ENCODE data around the gene P2RX7.
"Not testable (repeated sequence)": the region's sequence is repeated elsewhere in the genome, so short reads cannot be mapped to it uniquely, and the experiment has no call there.

Gene P2RX7

DNA sequence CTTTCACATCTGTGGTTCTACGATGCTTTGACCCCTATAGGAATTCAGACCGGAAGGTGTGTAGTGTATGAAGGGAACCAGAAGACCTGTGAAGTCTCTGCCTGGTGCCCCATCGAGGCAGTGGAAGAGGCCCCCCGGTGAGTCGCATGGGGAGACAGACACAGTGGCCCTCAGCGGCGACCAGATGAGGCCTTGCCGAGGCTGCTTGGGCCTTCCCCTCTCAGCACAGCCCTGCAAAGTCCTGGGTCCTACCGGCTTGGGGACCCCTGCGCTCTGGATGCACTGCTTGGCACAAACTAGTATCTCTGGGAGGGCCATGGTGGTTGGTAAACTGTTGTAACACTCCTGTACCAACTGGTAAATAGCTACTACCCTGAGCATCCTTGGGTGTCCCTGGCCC, 29.7 kb downstream of the P2RX7 start:
- no peaks in the 10 kb centered on the region for H3K27me3 ChIP-seq (ENCODE audit: control insufficient read depth, insufficient read depth, low read length)
- TF ChIP-seq, protein P1, sequence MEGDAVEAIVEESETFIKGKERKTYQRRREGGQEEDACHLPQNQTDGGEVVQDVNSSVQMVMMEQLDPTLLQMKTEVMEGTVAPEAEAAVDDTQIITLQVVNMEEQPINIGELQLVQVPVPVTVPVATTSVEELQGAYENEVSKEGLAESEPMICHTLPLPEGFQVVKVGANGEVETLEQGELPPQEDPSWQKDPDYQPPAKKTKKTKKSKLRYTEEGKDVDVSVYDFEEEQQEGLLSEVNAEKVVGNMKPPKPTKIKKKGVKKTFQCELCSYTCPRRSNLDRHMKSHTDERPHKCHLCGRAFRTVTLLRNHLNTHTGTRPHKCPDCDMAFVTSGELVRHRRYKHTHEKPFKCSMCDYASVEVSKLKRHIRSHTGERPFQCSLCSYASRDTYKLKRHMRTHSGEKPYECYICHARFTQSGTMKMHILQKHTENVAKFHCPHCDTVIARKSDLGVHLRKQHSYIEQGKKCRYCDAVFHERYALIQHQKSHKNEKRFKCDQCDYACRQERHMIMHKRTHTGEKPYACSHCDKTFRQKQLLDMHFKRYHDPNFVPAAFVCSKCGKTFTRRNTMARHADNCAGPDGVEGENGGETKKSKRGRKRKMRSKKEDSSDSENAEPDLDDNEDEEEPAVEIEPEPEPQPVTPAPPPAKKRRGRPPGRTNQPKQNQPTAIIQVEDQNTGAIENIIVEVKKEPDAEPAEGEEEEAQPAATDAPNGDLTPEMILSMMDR (IDR thresholded peaks at IDR 0.05): no peak
- H3K36me3 ChIP-seq (ENCODE audit: control insufficient read depth, insufficient read depth, low read length): no peaks in the 10 kb centered on the region
- no peak overlapping the region for H3K27ac ChIP-seq
- H3K9ac ChIP-seq: no peak overlapping the region
- H3K4me3 ChIP-seq (ENCODE audit: low read depth, low read length): no peak overlapping the region
- H3K4me2 ChIP-seq (ENCODE audit: low read length): no peak overlapping the region
- H2AFZ ChIP-seq: no peak overlapping the region
- H3K4me1 ChIP-seq: no peaks in the 10 kb centered on the region
- no peaks in the 10 kb centered on the region for H3K79me2 ChIP-seq
- H3K9me3 ChIP-seq (ENCODE audit: control insufficient read depth, low read length): no peaks in the 10 kb centered on the region

DNA sequence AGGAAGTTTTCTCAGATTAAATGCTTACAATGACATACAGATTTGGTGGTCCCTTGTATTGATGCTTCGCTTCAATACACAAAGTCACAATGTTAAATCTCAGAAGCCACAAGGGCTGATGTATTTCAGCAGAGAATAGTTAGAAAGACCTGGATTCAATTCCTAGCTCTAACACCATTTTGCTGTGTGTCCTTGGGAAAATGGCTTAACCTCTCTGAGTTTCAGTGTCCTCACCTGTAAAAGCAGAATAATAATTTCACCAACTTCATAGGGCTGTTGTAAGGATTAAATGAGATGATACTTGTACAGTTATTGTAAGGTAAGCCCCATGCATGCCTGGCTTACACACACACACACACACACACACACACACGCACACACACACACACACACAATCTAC, 30.3 kb downstream of the P2RX7 start:
- Histone ChIP-seq H3K4me2 (ENCODE audit: low read length) (no peak overlapping the region), H3K9ac (no peak overlapping the region), H3K79me2 (no peaks in the 10 kb centered on the region), H3K27ac (no peak overlapping the region), H3K36me3 (ENCODE audit: control insufficient read depth, insufficient read depth, low read length) (no peaks in the 10 kb centered on the region), H3K9me3 (ENCODE audit: control insufficient read depth, low read length) (no peaks in the 10 kb centered on the region), H3K27me3 (ENCODE audit: control insufficient read depth, insufficient read depth, low read length) (no peaks in the 10 kb centered on the region), H3K4me1 (no peaks in the 10 kb centered on the region), H3K4me3 (ENCODE audit: low read depth, low read length) (no peak overlapping the region), H2AFZ (no peak overlapping the region)
- TF ChIP-seq, protein P1 (IDR thresholded peaks at IDR 0.05): no peak

DNA sequence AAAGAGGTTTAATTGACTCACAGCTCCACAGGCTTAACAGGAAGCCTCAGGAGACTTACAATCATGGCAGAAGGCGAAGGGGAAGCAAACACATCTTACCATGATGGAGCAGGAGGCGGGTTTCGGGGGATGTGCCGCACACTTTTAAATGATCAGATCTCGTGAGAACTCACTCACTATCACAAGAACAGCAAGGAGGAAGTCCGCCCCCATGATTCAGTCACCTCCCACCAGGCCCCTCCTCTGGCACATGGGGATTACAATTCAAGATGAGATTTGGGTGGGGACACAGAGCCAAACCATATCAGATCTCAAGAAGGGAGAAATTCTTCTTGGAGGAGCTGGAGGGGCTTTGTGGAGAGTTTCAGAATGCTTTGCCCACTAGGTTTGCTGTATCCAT, 32.2 kb downstream of the P2RX7 start:
- not testable (repeated sequence) for H3K9me3 ChIP-seq (ENCODE audit: control insufficient read depth, low read length); H3K36me3 ChIP-seq (ENCODE audit: control insufficient read depth, insufficient read depth, low read length); H2AFZ ChIP-seq; H3K4me1 ChIP-seq; H3K27me3 ChIP-seq (ENCODE audit: control insufficient read depth, insufficient read depth, low read length); H3K4me3 ChIP-seq (ENCODE audit: low read depth, low read length); H3K27ac ChIP-seq; H3K4me2 ChIP-seq (ENCODE audit: low read length); H3K9ac ChIP-seq; H3K79me2 ChIP-seq

GRCh38 chr12:121165316-121165715, 32.6 kb downstream of the P2RX7 start:
- Histone ChIP-seq H3K27ac (no peak overlapping the region), H2AFZ (no peak overlapping the region), H3K4me3 (ENCODE audit: low read depth, low read length) (no peak overlapping the region), H3K4me2 (ENCODE audit: low read length) (no peak overlapping the region), H3K9ac (no peak overlapping the region), H3K27me3 (ENCODE audit: control insufficient read depth, insufficient read depth, low read length) (no peaks in the 10 kb centered on the region), H3K9me3 (ENCODE audit: control insufficient read depth, low read length) (no peaks in the 10 kb centered on the region), H3K79me2 (no peaks in the 10 kb centered on the region), H3K4me1 (no peaks in the 10 kb centered on the region), H3K36me3 (ENCODE audit: control insufficient read depth, insufficient read depth, low read length) (no peaks in the 10 kb centered on the region)
- TF ChIP-seq, protein P1 (IDR thresholded peaks at IDR 0.05): no peak

- no peaks in the 10 kb centered on the region for H3K27me3 ChIP-seq (ENCODE audit: control insufficient read depth, insufficient read depth, low read length)
- no peaks in the 10 kb centered on the region for H3K36me3 ChIP-seq (ENCODE audit: control insufficient read depth, insufficient read depth, low read length)
- H2AFZ ChIP-seq: no peak overlapping the region
- H3K9me3 ChIP-seq (ENCODE audit: control insufficient read depth, low read length): no peaks in the 10 kb centered on the region
- no peak overlapping the region for H3K9ac ChIP-seq
- TF ChIP-seq, protein P1 (IDR thresholded peaks at IDR 0.05): no peak
- H3K4me1 ChIP-seq: no peaks in the 10 kb centered on the region
- no peak overlapping the region for H3K4me3 ChIP-seq (ENCODE audit: low read depth, low read length)
- H3K79me2 ChIP-seq: no peaks in the 10 kb centered on the region
- H3K4me2 ChIP-seq (ENCODE audit: low read length): no peak overlapping the region
- no peak overlapping the region for H3K27ac ChIP-seq
Observed at GRCh38 chr12:121166356-121166755, 33.7 kb downstream of the P2RX7 start.

All from parathyroid adenoma (tissue), 2 donors.